ENCODE results near the gene FOXJ2. TPM values are rescaled to one million over a fixed set of nuclear protein-coding genes. Genes with fewer than 3 reads are reported as not detected.
A peak's percentile ranks its signal among the peaks of the same experiment; 100 is the strongest.
"Not testable (repeated sequence)": the region's sequence is repeated elsewhere in the genome, so short reads cannot be mapped to it uniquely, and the experiment has no call there.

FOXJ2 gene
- total and polyA plus RNA-seq, 2 donors (not counting 1 experiment from before 2014, with no cell fraction given): 9.5 to 19.4 TPM

- Histone ChIP-seq H3K4me3 (ENCODE audit: control extremely low read depth in 1 of 5, extremely low read depth in 1 of 5, insufficient read depth in 1 of 5, low read depth in 2 of 5, low read length in 4 of 5) (no peak overlapping the region), H4K20me1 (ENCODE audit: control insufficient read depth, insufficient read depth, low read length, poor library complexity, severe bottlenecking) (no peaks in the 10 kb centered on the region), H3K4me1 (ENCODE audit: control insufficient read depth in 2 of 2, insufficient read depth in 2 of 2, low read length in 2 of 2) (peaks cover 10 to 14% of the 10 kb centered on the region in 2 donors), H3K27ac (ENCODE audit: low read length in 2 of 2) (peak overlapping the region; percentile 35 to 82), H3K27me3 (replicated peaks in 1 of 4; ENCODE audit: control extremely low read depth in 1 of 4, control insufficient read depth in 3 of 4, insufficient read depth in 4 of 4, low read length in 3 of 4) (no peaks in the 10 kb centered on the region), H3K4me2 (replicated peaks; ENCODE audit: low read depth, low read length, poor library complexity, severe bottlenecking) (peak overlapping the region; percentile 22), H3K9me3 (ENCODE audit: control extremely low read depth in 1 of 3, control insufficient read depth in 2 of 3, insufficient read depth in 1 of 3, low read length in 2 of 3) (peaks cover 0 to 6% (median 3%) of the 10 kb centered on the region in 3 donors), H3K79me2 (ENCODE audit: control insufficient read depth, insufficient read depth, low read length) (peaks cover 3% of the 10 kb centered on the region), H3K9ac (ENCODE audit: low read length) (no peak overlapping the region), H3K36me3 (replicated peaks in 1 of 2; ENCODE audit: control extremely low read depth in 1 of 2, control insufficient read depth in 1 of 2, extremely low read depth in 1 of 2, insufficient read depth in 2 of 2, low read length in 1 of 2) (no peaks in the 10 kb centered on the region), H2AFZ (ENCODE audit: insufficient read depth, low read depth, low read length, poor library complexity, severe bottlenecking) (no peak overlapping the region)
- POLR2A ChIA-PET: interaction anchor here (0.6 to 2.8 kb wide), 3 partner anchors 18 to 62 kb away, joined by 3 to 15 read pairs (median 4); no protein-coding TSS in a partner anchor
- Mint-ChIP-seq H3K27ac (no peak overlapping the region), H3K4me1 (peaks cover 6% of the 10 kb centered on the region), H3K27me3 (no peaks in the 10 kb centered on the region), H3K4me3 (no peak overlapping the region), H3K9me3 (ENCODE audit: insufficient read depth) (no peaks in the 10 kb centered on the region)
- peak; percentile 87 for TF ChIP-seq CTCF (IDR thresholded peaks at IDR 0.05)
- no peak for TF ChIP-seq EZH2 (IDR thresholded peaks at IDR 0.05; ENCODE audit: borderline replicate concordance, insufficient read depth, low read depth, low read length, poor library complexity, severe bottlenecking)
- 56% methylated on average over 8 of the region's 9 CpGs for WGBS (ENCODE audit: insufficient coverage)
- intact Hi-C loops (cut with micrococcal nuclease): loop anchor here (1.0 to 2.0 kb wide), 6 partner anchors 18 to 135 kb away; no protein-coding TSS in a partner anchor
- DNase-seq (peak; percentile 93), ATAC-seq (ENCODE audit: low read depth) (peak; percentile 100)
- CTCF ChIA-PET: interaction anchor here (1.1 to 5.8 kb wide), 14 partner anchors 10 to 188 kb away, joined by 3 to 142 read pairs (median 6); partner anchors contain the start of gene SLC2A3
Measured at GRCh38 chr12:7995266-7995963, 37.1 kb upstream of the FOXJ2 start.

- POLR2A ChIA-PET, H3K27ac Mint-ChIP-seq: not testable (repeated sequence)
- 80% methylated on average over 2 of the region's 3 CpGs for WGBS (ENCODE audit: insufficient coverage)
Measured at GRCh38 chr12:8000827-8001226, 31.7 kb upstream of the FOXJ2 start.

GRCh38 chr12:8001496-8001895 lies 31.0 kb upstream of the FOXJ2 start:
- H3K4me1 ChIP-seq (ENCODE audit: control insufficient read depth in 2 of 2, insufficient read depth in 2 of 2, low read length in 2 of 2); H3K36me3 ChIP-seq (replicated peaks in 1 of 2; ENCODE audit: control extremely low read depth in 1 of 2, control insufficient read depth in 1 of 2, extremely low read depth in 1 of 2, insufficient read depth in 2 of 2, low read length in 1 of 2); ATAC-seq (ENCODE audit: low read depth); H3K27me3 ChIP-seq (replicated peaks in 1 of 4; ENCODE audit: control extremely low read depth in 1 of 4, control insufficient read depth in 3 of 4, insufficient read depth in 4 of 4, low read length in 3 of 4); H3K4me2 ChIP-seq (replicated peaks; ENCODE audit: low read depth, low read length, poor library complexity, severe bottlenecking); H3K4me3 ChIP-seq (ENCODE audit: control extremely low read depth in 1 of 5, extremely low read depth in 1 of 5, insufficient read depth in 1 of 5, low read depth in 2 of 5, low read length in 4 of 5); H3K27ac ChIP-seq (ENCODE audit: low read length in 2 of 2); DNase-seq; H4K20me1 ChIP-seq (ENCODE audit: control insufficient read depth, insufficient read depth, low read length, poor library complexity, severe bottlenecking); H3K9ac ChIP-seq (ENCODE audit: low read length); H3K9me3 Mint-ChIP-seq (ENCODE audit: insufficient read depth); intact Hi-C loops (cut with micrococcal nuclease); H3K27ac Mint-ChIP-seq; H3K4me1 Mint-ChIP-seq; H2AFZ ChIP-seq (ENCODE audit: insufficient read depth, low read depth, low read length, poor library complexity, severe bottlenecking); H3K27me3 Mint-ChIP-seq; H3K4me3 Mint-ChIP-seq; H3K9me3 ChIP-seq (ENCODE audit: control extremely low read depth in 1 of 3, control insufficient read depth in 2 of 3, insufficient read depth in 1 of 3, low read length in 2 of 3); POLR2A ChIA-PET; H3K79me2 ChIP-seq (ENCODE audit: control insufficient read depth, insufficient read depth, low read length): not testable (repeated sequence)
- WGBS (ENCODE audit: insufficient coverage): 96% methylated on average over 4 of the region's 4 CpGs
- CTCF ChIA-PET: interaction anchor here (0.6 kb wide), 1 partner anchor 93 kb away, joined by 7 read pairs; no protein-coding TSS in a partner anchor

More at GRCh38 chr12:8000827-8001226, 31.7 kb upstream of the FOXJ2 start:
- H3K4me1 ChIP-seq (ENCODE audit: control insufficient read depth in 2 of 2, insufficient read depth in 2 of 2, low read length in 2 of 2); H3K4me3 ChIP-seq (ENCODE audit: control extremely low read depth in 1 of 5, extremely low read depth in 1 of 5, insufficient read depth in 1 of 5, low read depth in 2 of 5, low read length in 4 of 5); H3K4me1 Mint-ChIP-seq; intact Hi-C loops (cut with micrococcal nuclease); ATAC-seq (ENCODE audit: low read depth); H2AFZ ChIP-seq (ENCODE audit: insufficient read depth, low read depth, low read length, poor library complexity, severe bottlenecking); DNase-seq; H3K4me3 Mint-ChIP-seq; H3K4me2 ChIP-seq (replicated peaks; ENCODE audit: low read depth, low read length, poor library complexity, severe bottlenecking); H3K79me2 ChIP-seq (ENCODE audit: control insufficient read depth, insufficient read depth, low read length); H3K27me3 Mint-ChIP-seq; CTCF ChIA-PET; H3K27ac ChIP-seq (ENCODE audit: low read length in 2 of 2); H3K9me3 Mint-ChIP-seq (ENCODE audit: insufficient read depth); H3K9me3 ChIP-seq (ENCODE audit: control extremely low read depth in 1 of 3, control insufficient read depth in 2 of 3, insufficient read depth in 1 of 3, low read length in 2 of 3); H4K20me1 ChIP-seq (ENCODE audit: control insufficient read depth, insufficient read depth, low read length, poor library complexity, severe bottlenecking); H3K9ac ChIP-seq (ENCODE audit: low read length); H3K27me3 ChIP-seq (replicated peaks in 1 of 4; ENCODE audit: control extremely low read depth in 1 of 4, control insufficient read depth in 3 of 4, insufficient read depth in 4 of 4, low read length in 3 of 4); H3K36me3 ChIP-seq (replicated peaks in 1 of 2; ENCODE audit: control extremely low read depth in 1 of 2, control insufficient read depth in 1 of 2, extremely low read depth in 1 of 2, insufficient read depth in 2 of 2, low read length in 1 of 2): not testable (repeated sequence)

All from B cell (primary cell).